ENCODE results near the gene PLAU. TPM values are rescaled to one million over a fixed set of nuclear protein-coding genes. Genes with fewer than 3 reads are reported as not detected.
A peak's percentile ranks its signal among the peaks of the same experiment; 100 is the strongest.

PLAU gene
- total RNA-seq, 1 experiment from 2014 or later = 1,582 TPM

DNA sequence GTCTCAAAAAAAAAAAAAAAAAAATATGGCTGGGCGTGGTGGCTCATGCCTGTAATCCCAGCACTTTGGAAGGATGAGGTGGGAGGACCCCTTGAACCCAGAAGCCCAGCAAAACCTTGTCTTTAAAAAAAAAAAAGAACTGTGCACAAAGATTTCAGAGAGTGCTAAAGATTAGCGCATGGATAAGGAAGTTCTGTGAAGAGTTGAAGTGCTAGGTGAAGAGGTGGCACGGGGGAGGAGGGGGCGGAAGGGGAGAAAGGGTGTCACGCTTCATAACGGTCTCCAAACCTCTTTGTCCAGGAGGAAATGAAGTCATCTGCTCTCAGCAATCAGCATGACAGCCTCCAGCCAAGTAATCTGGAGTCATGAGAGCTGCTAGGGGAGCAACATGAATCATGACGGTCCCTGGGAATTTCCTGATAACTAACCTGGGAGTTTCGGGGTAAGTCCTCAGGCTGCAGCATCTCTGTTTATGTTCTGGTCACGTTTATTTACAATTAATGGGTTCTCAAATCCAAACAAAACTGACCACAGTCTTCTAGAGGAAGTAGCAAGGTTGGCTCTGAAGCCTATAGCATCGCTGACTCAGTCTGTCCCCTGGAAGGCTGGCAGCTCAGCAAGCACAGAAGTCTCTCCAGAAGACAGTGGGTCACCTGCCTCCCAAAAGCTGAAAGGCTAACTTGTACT, 1.9 kb upstream of the PLAU start:
- peak overlapping the region; percentile 82 for H3K9ac ChIP-seq (ENCODE audit: low read length)
- BruUV-seq (replicated peaks) = no TSS peak

DNA sequence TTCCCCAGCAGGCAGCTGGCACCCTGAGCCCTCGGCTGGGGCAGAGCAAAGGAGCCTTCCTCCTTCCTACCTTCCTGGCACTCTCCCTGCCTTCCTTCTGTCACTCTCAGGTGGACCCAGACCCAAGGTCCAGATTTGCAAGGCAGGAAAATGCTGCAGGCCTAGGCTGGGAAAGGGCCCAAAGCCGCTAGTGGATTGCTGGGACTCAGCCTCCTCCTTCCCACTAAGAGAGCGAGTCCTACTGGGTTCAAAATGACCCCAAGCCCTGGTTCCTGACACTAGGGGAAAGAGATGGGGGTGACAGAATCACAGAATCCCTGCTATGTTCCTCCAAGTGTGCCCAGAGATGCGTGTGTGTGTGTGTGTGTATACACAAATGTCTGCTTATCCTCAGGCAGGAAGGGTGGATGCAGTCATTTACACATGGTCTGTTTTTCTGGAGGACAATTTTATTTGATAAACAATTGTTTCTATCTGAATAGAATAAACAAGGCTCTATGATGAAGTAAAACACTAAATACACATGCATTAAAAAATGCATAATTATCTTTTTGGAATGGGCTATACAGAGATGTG, 1.3 kb upstream of the PLAU start:
- CTCF ChIA-PET = interaction anchor here (0.7 to 4.5 kb wide), 5 partner anchors 10 to 172 kb away, joined by 3 to 90 read pairs (median 3); no protein-coding TSS in a partner anchor
- BruUV-seq (replicated peaks) = no TSS peak
- no peak overlapping the region for H2AFZ ChIP-seq (ENCODE audit: low read length)

More for the DNA sequence above, 1.9 kb upstream of the PLAU start:
- POLR2A ChIA-PET (ENCODE audit: unreplicated experiment) = interaction anchor here (0.6 to 7.2 kb wide), 9 partner anchors 8 to 144 kb away, joined by 4 to 182 read pairs (median 8); no protein-coding TSS in a partner anchor
- DNase-seq (peak; percentile 100), ATAC-seq (peak; percentile 37)
- peak overlapping the region; percentile 80 for H3K4me2 ChIP-seq (ENCODE audit: low read length)
- no peaks in the 10 kb centered on the region for H3K9me3 ChIP-seq (ENCODE audit: low read length)
- peaks cover 46% of the 10 kb centered on the region for H3K79me2 ChIP-seq (ENCODE audit: low read length)
- H3K4me3 ChIP-seq (ENCODE audit: low read length) = peak overlapping the region; percentile 68
- peaks cover 25% of the 10 kb centered on the region for H4K20me1 ChIP-seq (ENCODE audit: low read length)
- peaks cover 88% of the 10 kb centered on the region for H3K4me1 ChIP-seq (ENCODE audit: insufficient read depth, low read length)
- H3K27ac ChIP-seq (ENCODE audit: low read length) = peak overlapping the region; percentile 78
- no peaks in the 10 kb centered on the region for H3K27me3 ChIP-seq (ENCODE audit: low read length)
- intact Hi-C loops (cut with micrococcal nuclease) = loop anchor here (1.0 kb wide), 4 partner anchors 10 to 90 kb away; no protein-coding TSS in a partner anchor
- TF ChIP-seq, protein P1, sequence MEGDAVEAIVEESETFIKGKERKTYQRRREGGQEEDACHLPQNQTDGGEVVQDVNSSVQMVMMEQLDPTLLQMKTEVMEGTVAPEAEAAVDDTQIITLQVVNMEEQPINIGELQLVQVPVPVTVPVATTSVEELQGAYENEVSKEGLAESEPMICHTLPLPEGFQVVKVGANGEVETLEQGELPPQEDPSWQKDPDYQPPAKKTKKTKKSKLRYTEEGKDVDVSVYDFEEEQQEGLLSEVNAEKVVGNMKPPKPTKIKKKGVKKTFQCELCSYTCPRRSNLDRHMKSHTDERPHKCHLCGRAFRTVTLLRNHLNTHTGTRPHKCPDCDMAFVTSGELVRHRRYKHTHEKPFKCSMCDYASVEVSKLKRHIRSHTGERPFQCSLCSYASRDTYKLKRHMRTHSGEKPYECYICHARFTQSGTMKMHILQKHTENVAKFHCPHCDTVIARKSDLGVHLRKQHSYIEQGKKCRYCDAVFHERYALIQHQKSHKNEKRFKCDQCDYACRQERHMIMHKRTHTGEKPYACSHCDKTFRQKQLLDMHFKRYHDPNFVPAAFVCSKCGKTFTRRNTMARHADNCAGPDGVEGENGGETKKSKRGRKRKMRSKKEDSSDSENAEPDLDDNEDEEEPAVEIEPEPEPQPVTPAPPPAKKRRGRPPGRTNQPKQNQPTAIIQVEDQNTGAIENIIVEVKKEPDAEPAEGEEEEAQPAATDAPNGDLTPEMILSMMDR (conservative IDR thresholded peaks at IDR 0.05; ENCODE audit: low read depth, low read length) = no peak
- TF ChIP-seq EZH2phosphoT487 (IDR thresholded peaks at IDR 0.05; ENCODE audit: borderline replicate concordance, low read length) (no peak), EZH2 (IDR thresholded peaks at IDR 0.05; ENCODE audit: low read length, unreplicated experiment) (no peak)
- H2AFZ ChIP-seq (ENCODE audit: low read length) = no peak overlapping the region
- peaks cover 26% of the 10 kb centered on the region for H3K36me3 ChIP-seq (ENCODE audit: low read depth, low read length)
- peaks cover 57% of the 10 kb centered on the region for H3F3A ChIP-seq (ENCODE audit: low read length, unreplicated experiment)
- CTCF ChIA-PET = interaction anchor here (0.6 to 4.5 kb wide), 6 partner anchors 10 to 197 kb away, joined by 3 to 90 read pairs (median 4); no protein-coding TSS in a partner anchor
- no peaks in the 10 kb centered on the region for H3K9me2 ChIP-seq (replicated peaks; ENCODE audit: low read length)

More for the DNA sequence above, 1.3 kb upstream of the PLAU start:
- H3K9me2 ChIP-seq (replicated peaks; ENCODE audit: low read length) = no peaks in the 10 kb centered on the region
- no peaks in the 10 kb centered on the region for H3K27me3 ChIP-seq (ENCODE audit: low read length)
- peaks cover 91% of the 10 kb centered on the region for H3K4me1 ChIP-seq (ENCODE audit: insufficient read depth, low read length)
- peak overlapping the region; percentile 78 for H3K27ac ChIP-seq (ENCODE audit: low read length)
- ATAC-seq (no peak), DNase-seq (no peak)
- H3K9ac ChIP-seq (ENCODE audit: low read length) = peak overlapping the region; percentile 82
- H3K4me2 ChIP-seq (ENCODE audit: low read length) = peak overlapping the region; percentile 80
- POLR2A ChIA-PET (ENCODE audit: unreplicated experiment) = interaction anchor here (0.5 to 7.2 kb wide), 12 partner anchors 8 to 143 kb away, joined by 3 to 182 read pairs (median 5); no protein-coding TSS in a partner anchor
- TF ChIP-seq, protein P1 (conservative IDR thresholded peaks at IDR 0.05; ENCODE audit: low read depth, low read length) = no peak
- no peak for TF ChIP-seq EZH2 (IDR thresholded peaks at IDR 0.05; ENCODE audit: low read length, unreplicated experiment)
- TF ChIP-seq EZH2phosphoT487 (IDR thresholded peaks at IDR 0.05; ENCODE audit: borderline replicate concordance, low read length) = no peak
- peaks cover 64% of the 10 kb centered on the region for H3F3A ChIP-seq (ENCODE audit: low read length, unreplicated experiment)
- peak overlapping the region; percentile 68 for H3K4me3 ChIP-seq (ENCODE audit: low read length)
- intact Hi-C loops (cut with micrococcal nuclease) = loop anchor here (1.0 to 2.0 kb wide), 5 partner anchors 10 to 90 kb away; no protein-coding TSS in a partner anchor
- peaks cover 32% of the 10 kb centered on the region for H3K36me3 ChIP-seq (ENCODE audit: low read depth, low read length)
- no peaks in the 10 kb centered on the region for H3K9me3 ChIP-seq (ENCODE audit: low read length)
- peaks cover 52% of the 10 kb centered on the region for H3K79me2 ChIP-seq (ENCODE audit: low read length)
- peaks cover 32% of the 10 kb centered on the region for H4K20me1 ChIP-seq (ENCODE audit: low read length)
